HepG2 (cell line): ENCODE data around the gene TNFAIP8L3. TPM values are rescaled to one million over a fixed set of nuclear protein-coding genes. Genes with fewer than 3 reads are reported as not detected.

ENCODE experiments used
- ATAC-seq: fragments of 200-7000 bp; cut with Tn5 transposase; 3 replicates; pipeline ENCODE4 v1.9.1; 2020; ENCODE audit warnings: mild to moderate bottlenecking, moderate library complexity
- BruUV-seq: library from RNA; stranded (reverse); fragments of 400-500 nt; replicated peaks from 2 replicates; lab custom pipeline; 2021; lab: Mats Ljungman, UMichigan
- CTCF ChIA-PET: fragments of 300-600 bp; formaldehyde crosslinking; extraction: SDS; loops from one replicate; lab custom pipeline; 2021; ENCODE audit warnings: low total read pairs, inconsistent platforms, low intra/inter-chr PET ratio; lab: Yijun Ruan, JAX
- POLR2A ChIA-PET: fragments of 350-600 bp; sonication (Branson Sonifier 250); formaldehyde crosslinking; loops from one replicate; lab custom pipeline; 2020; ENCODE audit warnings: antibody characterized with exemption, inconsistent platforms; lab: Yijun Ruan, JAX
- DNase-seq: peaks from one replicate; pipeline ENCODE4 v3.0.0-alpha.2; 2015; ENCODE audit warnings: low spot score
- FAIRE-seq: peaks from 3 replicates; lab custom pipeline; 2011; peaks lifted over from hg19 to GRCh38; lab: Jason Lieb, UNC
- H2AFZ ChIP-seq: one replicate; pipeline ENCODE4 v1.6.1; 2011; ENCODE audit warnings: low read length, inconsistent platforms
- H3K27ac ChIP-seq: fragments of 300-600 bp; 3 replicates; pipeline ENCODE4 v1.8.0; 2011; ENCODE audit warnings: mixed run types, mild to moderate bottlenecking, mixed read lengths, low read length, inconsistent platforms; ENCODE audit not compliant: insufficient read depth; ENCODE audit errors: extremely low read length
- H3K27me3 ChIP-seq, 2 experiments: fragments of 200-600 bp in 1 of 2; 2 replicates in 1 of 2; 3 replicates in 1 of 2; pipeline versions ENCODE4 v1.6.0 to v1.8.0; 2011; ENCODE audit warnings: low read length in 2 of 2, mild to moderate bottlenecking in 2 of 2, moderate library complexity in 2 of 2, inconsistent platforms in 1 of 2; ENCODE audit not compliant: insufficient read depth in 2 of 2, control insufficient read depth in 1 of 2
- H3K36me3 ChIP-seq, 2 experiments: fragments of 200-600 bp in 1 of 2; replicated peaks in 1 of 2; 2 replicates in 1 of 2; 3 replicates in 1 of 2; pipeline versions ENCODE4 v1.5.1 to v1.8.0; 2011; ENCODE audit warnings: low read length in 2 of 2, inconsistent platforms in 1 of 2; ENCODE audit not compliant: insufficient read depth in 2 of 2, control insufficient read depth in 1 of 2
- H3K4me1 ChIP-seq: 2 replicates; pipeline ENCODE4 v1.5.1; 2012; ENCODE audit warnings: low read length, inconsistent platforms; ENCODE audit not compliant: insufficient read depth
- H3K4me2 ChIP-seq: 2 replicates; pipeline ENCODE4 v1.6.0; 2011; ENCODE audit warnings: low read depth, low read length, inconsistent platforms
- H3K4me3 ChIP-seq, 3 experiments: fragments of 200-600 bp in 1 of 3; sonication (generic), shearing (Covaris generic) in 1 of 3; replicated peaks in 1 of 3; 2 replicates each; pipeline ENCODE4 v1.5.1; 2011 to 2016; ENCODE audit warnings: low read length in 3 of 3, inconsistent platforms in 2 of 3, low read depth in 2 of 3, mild to moderate bottlenecking in 2 of 3, control low read depth in 1 of 3, mixed read lengths in 1 of 3; ENCODE audit not compliant: insufficient read depth in 1 of 3
- H3K79me2 ChIP-seq: one replicate; pipeline ENCODE4 v1.6.1; 2011; ENCODE audit warnings: low read length, inconsistent platforms; ENCODE audit not compliant: insufficient read depth
- H3K9ac ChIP-seq: 2 replicates; pipeline ENCODE4 v1.6.0; 2011; ENCODE audit warnings: mild to moderate bottlenecking, low read depth, low read length, inconsistent platforms; ENCODE audit not compliant: insufficient read depth
- H3K9me3 ChIP-seq: 2 replicates; pipeline ENCODE4 v1.5.1; 2012; ENCODE audit warnings: mild to moderate bottlenecking, low read length
- H4K20me1 ChIP-seq: 2 replicates; pipeline ENCODE4 v1.6.0; 2011; ENCODE audit warnings: inconsistent platforms, mild to moderate bottlenecking, low read length, moderate library complexity; ENCODE audit not compliant: insufficient read depth
- AHR ChIP-seq: IDR thresholded peaks from 2 replicates; pipeline ENCODE4 v1.6.1; 2018; ENCODE audit warnings: missing genetic modification reagents, missing compliant biosample characterization
- ARID2 ChIP-seq: sonication (generic); formaldehyde crosslinking; IDR thresholded peaks from 2 replicates; pipeline ENCODE4 v1.8.1; 2022; ENCODE audit warnings: mild to moderate bottlenecking, missing genetic modification reagents, borderline replicate concordance
- BRCA1 ChIP-seq: sonication (generic); formaldehyde crosslinking; IDR thresholded peaks from 2 replicates; pipeline ENCODE4 v1.4.0; 2020; ENCODE audit warnings: missing genetic modification reagents
- HNRNPLL ChIP-seq: fragments of 200-400 bp; formaldehyde crosslinking; IDR thresholded peaks from 2 replicates; pipeline ENCODE4 v1.6.1; 2017; ENCODE audit warnings: mild to moderate bottlenecking, low read depth, low read length; ENCODE audit not compliant: poor library complexity, severe bottlenecking
- HOXA5 ChIP-seq: sonication (generic); formaldehyde crosslinking; IDR thresholded peaks from 2 replicates; pipeline ENCODE4 v1.4.0; 2020; ENCODE audit warnings: missing genetic modification reagents
- HOXA9 ChIP-seq: sonication (generic); formaldehyde crosslinking; IDR thresholded peaks from 2 replicates; pipeline ENCODE4 v1.8.1; 2022; ENCODE audit warnings: missing genetic modification reagents, mild to moderate bottlenecking, moderate library complexity, borderline replicate concordance
- NR2F1 ChIP-seq, 2 experiments: fragments of 450-650 bp in 1 of 2; formaldehyde crosslinking in 1 of 2; IDR thresholded peaks; 2 replicates each; pipeline versions ENCODE4 v1.5.0 to v1.6.1; 2016 to 2020; ENCODE audit warnings: mild to moderate bottlenecking in 1 of 2, missing compliant biosample characterization in 1 of 2, missing genetic modification reagents in 1 of 2, moderate library complexity in 1 of 2
- SP5 ChIP-seq: IDR thresholded peaks from 2 replicates; pipeline ENCODE4 v1.6.1; 2016; ENCODE audit warnings: low read depth, borderline replicate concordance
- TGIF2 ChIP-seq: IDR thresholded peaks from 2 replicates; pipeline ENCODE4 v1.6.1; 2016; ENCODE audit warnings: control low read depth, missing compliant biosample characterization
- ZBTB46 ChIP-seq: sonication (generic); formaldehyde crosslinking; IDR thresholded peaks from 2 replicates; pipeline ENCODE4 v1.4.0; 2020; ENCODE audit warnings: mild to moderate bottlenecking, missing genetic modification reagents, borderline replicate concordance
- ZNF24 ChIP-seq: fragments of 450-650 bp; IDR thresholded peaks from 2 replicates; pipeline ENCODE4 v1.6.1; 2017; ENCODE audit warnings: antibody characterized with exemption, mild to moderate bottlenecking
- ZNF264 ChIP-seq: sonication (generic); formaldehyde crosslinking; IDR thresholded peaks from 2 replicates; pipeline ENCODE4 v1.4.0; 2020; ENCODE audit warnings: missing genetic modification reagents
- in situ Hi-C: cut with HindIII; loops from 2 replicates; pipeline ENCODE4 v1.10.0; 2017; ENCODE audit warnings: low pct_unique_long_range_greater_than_20kb; ENCODE audit not compliant: extremely low pct_ligation_motif_present
- intact Hi-C: fragments of 100-400 bp; cut with micrococcal nuclease; formaldehyde crosslinking; loops from one replicate; pipeline ENCODE4 v1.10.0; 2022; ENCODE audit not compliant: unreplicated experiment
- polyA plus RNA-seq, 8 experiments: library from polyadenylated mRNA; depleted of rRNA in 3 of 8; stranded (reverse) in 7 of 8; unstranded in 1 of 8; fragments of >200 nt; fragmentation: Illumina TruSeq in 4 of 8; extraction: Trizol in 4 of 8; gene quantifications; 2 replicates each; pipeline versions ENCODE4 v1.2.1 to v1.2.3, GENCODE V29; 2011 to 2016; ENCODE audit warnings: low read depth in 4 of 8, missing spikeins in 1 of 8, mixed read lengths in 1 of 8; ENCODE audit not compliant: insufficient read depth in 1 of 8
- total RNA-seq, 5 experiments: library from RNA; depleted of rRNA; stranded (reverse); fragments of >200 nt; fragmentation: Illumina TruSeq; extraction: Trizol; gene quantifications; 2 replicates each; pipeline ENCODE4 v1.2.3, GENCODE V29; 2016; ENCODE audit warnings: low read depth in 1 of 5
- TF ChIP-seq, protein P1 (sequence below): sonication (generic); formaldehyde crosslinking; IDR thresholded peaks from 2 replicates; pipeline ENCODE4 v1.5.0; 2020; ENCODE audit warnings: mild to moderate bottlenecking, missing genetic modification reagents, borderline replicate concordance
- TF ChIP-seq, protein P2 (sequence below): sonication (generic); formaldehyde crosslinking; IDR thresholded peaks from 2 replicates; pipeline ENCODE4 v1.4.0; 2020; ENCODE audit warnings: missing genetic modification reagents

Gene TNFAIP8L3
- total and polyA plus RNA-seq, 2 of the 13 experiments (the other 11 are each of a cell fraction or from before 2014, with no cell fraction given) = 0.15 to 4.0 TPM

DNA sequence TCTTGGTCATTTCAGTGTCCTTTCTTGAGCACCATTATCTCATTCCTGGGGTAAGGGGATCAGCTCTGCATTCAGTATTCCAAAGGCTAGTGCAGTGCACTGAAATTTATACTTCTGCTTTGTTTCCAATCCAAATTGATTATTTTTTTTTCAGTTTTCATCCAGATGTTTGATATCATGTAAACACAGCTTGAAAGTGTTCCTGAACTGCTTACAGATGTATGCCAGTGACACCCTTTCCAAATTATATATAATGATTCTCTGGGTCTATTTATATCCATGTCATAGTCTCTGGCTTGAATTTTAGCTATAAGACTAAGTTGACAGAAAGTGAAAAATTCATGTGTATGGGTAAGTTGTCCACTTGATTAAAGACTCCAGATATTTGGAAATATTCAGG lies 11.8 kb upstream of the TNFAIP8L3 start:
- Histone ChIP-seq H2AFZ (no peak overlapping the region), H3K27me3 (no peaks in the 10 kb centered on the region), H3K79me2 (peaks cover 2% of the 10 kb centered on the region), H3K9ac (no peak overlapping the region), H3K9me3 (no peaks in the 10 kb centered on the region), H4K20me1 (no peaks in the 10 kb centered on the region), H3K27ac (no peak overlapping the region), H3K4me3 (no peak overlapping the region), H3K4me2 (no peak overlapping the region), H3K36me3 (no peaks in the 10 kb centered on the region), H3K4me1 (no peaks in the 10 kb centered on the region)
- intact Hi-C loops (no loop called here), in situ Hi-C loops (no loop called here)
- no peak for DNase-seq
- CTCF ChIA-PET = no interaction called here
- ATAC-seq = no peak
- POLR2A ChIA-PET = no interaction called here
- FAIRE-seq = no peak
- no TSS peak for BruUV-seq
- no peak for TF ChIP-seq ARID2 (CRISPR knock-in tag)
- TF ChIP-seq, protein P1, sequence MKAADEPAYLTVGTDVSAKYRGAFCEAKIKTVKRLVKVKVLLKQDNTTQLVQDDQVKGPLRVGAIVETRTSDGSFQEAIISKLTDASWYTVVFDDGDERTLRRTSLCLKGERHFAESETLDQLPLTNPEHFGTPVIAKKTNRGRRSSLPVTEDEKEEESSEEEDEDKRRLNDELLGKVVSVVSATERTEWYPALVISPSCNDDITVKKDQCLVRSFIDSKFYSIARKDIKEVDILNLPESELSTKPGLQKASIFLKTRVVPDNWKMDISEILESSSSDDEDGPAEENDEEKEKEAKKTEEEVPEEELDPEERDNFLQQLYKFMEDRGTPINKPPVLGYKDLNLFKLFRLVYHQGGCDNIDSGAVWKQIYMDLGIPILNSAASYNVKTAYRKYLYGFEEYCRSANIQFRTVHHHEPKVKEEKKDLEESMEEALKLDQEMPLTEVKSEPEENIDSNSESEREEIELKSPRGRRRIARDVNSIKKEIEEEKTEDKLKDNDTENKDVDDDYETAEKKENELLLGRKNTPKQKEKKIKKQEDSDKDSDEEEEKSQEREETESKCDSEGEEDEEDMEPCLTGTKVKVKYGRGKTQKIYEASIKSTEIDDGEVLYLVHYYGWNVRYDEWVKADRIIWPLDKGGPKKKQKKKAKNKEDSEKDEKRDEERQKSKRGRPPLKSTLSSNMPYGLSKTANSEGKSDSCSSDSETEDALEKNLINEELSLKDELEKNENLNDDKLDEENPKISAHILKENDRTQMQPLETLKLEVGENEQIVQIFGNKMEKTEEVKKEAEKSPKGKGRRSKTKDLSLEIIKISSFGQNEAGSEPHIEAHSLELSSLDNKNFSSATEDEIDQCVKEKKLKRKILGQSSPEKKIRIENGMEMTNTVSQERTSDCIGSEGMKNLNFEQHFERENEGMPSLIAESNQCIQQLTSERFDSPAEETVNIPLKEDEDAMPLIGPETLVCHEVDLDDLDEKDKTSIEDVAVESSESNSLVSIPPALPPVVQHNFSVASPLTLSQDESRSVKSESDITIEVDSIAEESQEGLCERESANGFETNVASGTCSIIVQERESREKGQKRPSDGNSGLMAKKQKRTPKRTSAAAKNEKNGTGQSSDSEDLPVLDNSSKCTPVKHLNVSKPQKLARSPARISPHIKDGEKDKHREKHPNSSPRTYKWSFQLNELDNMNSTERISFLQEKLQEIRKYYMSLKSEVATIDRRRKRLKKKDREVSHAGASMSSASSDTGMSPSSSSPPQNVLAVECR (CRISPR knock-in tag) = no peak
- no peak for TF ChIP-seq HOXA9
- TF ChIP-seq NR2F1 (CRISPR knock-in tag; IDR thresholded peaks at IDR 0.05) = no peak
- no peak for TF ChIP-seq ZNF264 (CRISPR knock-in tag)
- TF ChIP-seq AHR (CRISPR knock-in tag) = no peak
- TF ChIP-seq HOXA5 = no peak
- no peak for TF ChIP-seq HNRNPLL
- no peak for TF ChIP-seq BRCA1
- no peak for TF ChIP-seq ZBTB46
- TF ChIP-seq, protein P2, sequence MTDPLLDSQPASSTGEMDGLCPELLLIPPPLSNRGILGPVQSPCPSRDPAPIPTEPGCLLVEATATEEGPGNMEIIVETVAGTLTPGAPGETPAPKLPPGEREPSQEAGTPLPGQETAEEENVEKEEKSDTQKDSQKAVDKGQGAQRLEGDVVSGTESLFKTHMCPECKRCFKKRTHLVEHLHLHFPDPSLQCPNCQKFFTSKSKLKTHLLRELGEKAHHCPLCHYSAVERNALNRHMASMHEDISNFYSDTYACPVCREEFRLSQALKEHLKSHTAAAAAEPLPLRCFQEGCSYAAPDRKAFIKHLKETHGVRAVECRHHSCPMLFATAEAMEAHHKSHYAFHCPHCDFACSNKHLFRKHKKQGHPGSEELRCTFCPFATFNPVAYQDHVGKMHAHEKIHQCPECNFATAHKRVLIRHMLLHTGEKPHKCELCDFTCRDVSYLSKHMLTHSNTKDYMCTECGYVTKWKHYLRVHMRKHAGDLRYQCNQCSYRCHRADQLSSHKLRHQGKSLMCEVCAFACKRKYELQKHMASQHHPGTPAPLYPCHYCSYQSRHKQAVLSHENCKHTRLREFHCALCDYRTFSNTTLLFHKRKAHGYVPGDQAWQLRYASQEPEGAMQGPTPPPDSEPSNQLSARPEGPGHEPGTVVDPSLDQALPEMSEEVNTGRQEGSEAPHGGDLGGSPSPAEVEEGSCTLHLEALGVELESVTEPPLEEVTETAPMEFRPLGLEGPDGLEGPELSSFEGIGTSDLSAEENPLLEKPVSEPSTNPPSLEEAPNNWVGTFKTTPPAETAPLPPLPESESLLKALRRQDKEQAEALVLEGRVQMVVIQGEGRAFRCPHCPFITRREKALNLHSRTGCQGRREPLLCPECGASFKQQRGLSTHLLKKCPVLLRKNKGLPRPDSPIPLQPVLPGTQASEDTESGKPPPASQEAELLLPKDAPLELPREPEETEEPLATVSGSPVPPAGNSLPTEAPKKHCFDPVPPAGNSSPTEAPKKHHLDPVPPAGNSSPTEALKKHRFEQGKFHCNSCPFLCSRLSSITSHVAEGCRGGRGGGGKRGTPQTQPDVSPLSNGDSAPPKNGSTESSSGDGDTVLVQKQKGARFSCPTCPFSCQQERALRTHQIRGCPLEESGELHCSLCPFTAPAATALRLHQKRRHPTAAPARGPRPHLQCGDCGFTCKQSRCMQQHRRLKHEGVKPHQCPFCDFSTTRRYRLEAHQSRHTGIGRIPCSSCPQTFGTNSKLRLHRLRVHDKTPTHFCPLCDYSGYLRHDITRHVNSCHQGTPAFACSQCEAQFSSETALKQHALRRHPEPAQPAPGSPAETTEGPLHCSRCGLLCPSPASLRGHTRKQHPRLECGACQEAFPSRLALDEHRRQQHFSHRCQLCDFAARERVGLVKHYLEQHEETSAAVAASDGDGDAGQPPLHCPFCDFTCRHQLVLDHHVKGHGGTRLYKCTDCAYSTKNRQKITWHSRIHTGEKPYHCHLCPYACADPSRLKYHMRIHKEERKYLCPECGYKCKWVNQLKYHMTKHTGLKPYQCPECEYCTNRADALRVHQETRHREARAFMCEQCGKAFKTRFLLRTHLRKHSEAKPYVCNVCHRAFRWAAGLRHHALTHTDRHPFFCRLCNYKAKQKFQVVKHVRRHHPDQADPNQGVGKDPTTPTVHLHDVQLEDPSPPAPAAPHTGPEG (CRISPR knock-in tag) = no peak
- TF ChIP-seq TGIF2 (CRISPR knock-in tag) = no peak
- TF ChIP-seq SP5 (CRISPR knock-in tag) = no peak
- TF ChIP-seq ZNF24 = no peak
